IMR-90 (cell line): ENCODE measurements around the gene TGM2. TPM values are rescaled to one million over a fixed set of nuclear protein-coding genes. Genes with fewer than 3 reads are reported as not detected.

Experiments
- ATAC-seq: fragments of 200-7000 bp; cut with Tn5 transposase; 2 replicates; pipeline ENCODE4 v1.9.1; 2020; ENCODE audit warnings: low read depth, mild to moderate bottlenecking, moderate library complexity
- BruUV-seq: library from RNA; stranded (reverse); fragments of 400-500 nt; replicated peaks from 2 replicates; lab custom pipeline; 2021; lab: Mats Ljungman, UMichigan
- CTCF ChIA-PET: fragments of 300-600 bp; formaldehyde crosslinking; extraction: SDS; loops from one replicate; lab custom pipeline; 2021; ENCODE audit warnings: antibody characterized with exemption; lab: Yijun Ruan, JAX
- POLR2A ChIA-PET: fragments of 300-600 bp; sonication (Branson Sonifier 250); formaldehyde crosslinking; loops from one replicate; lab custom pipeline; 2022; ENCODE audit warnings: antibody characterized with exemption; ENCODE audit not compliant: unreplicated experiment; lab: Charles Lee
- DNase-seq: peaks from one replicate; pipeline ENCODE4 v3.0.0; 2013
- H2AFZ ChIP-seq: replicated peaks from 2 replicates; pipeline ENCODE3; 2013; ENCODE audit warnings: low read length, mild to moderate bottlenecking; ENCODE audit not compliant: poor library complexity
- H2AK5ac ChIP-seq: 2 replicates; pipeline ENCODE4 v1.6.1; 2013; ENCODE audit warnings: low read depth, low read length, inconsistent platforms
- H2AK9ac ChIP-seq: replicated peaks from 2 replicates; pipeline ENCODE3; 2013; ENCODE audit warnings: mild to moderate bottlenecking, low read depth, low read length, moderate library complexity; ENCODE audit not compliant: poor library complexity
- H2BK120ac ChIP-seq: 2 replicates; pipeline ENCODE4 v1.6.1; 2013; ENCODE audit warnings: low read depth, low read length, inconsistent platforms
- H2BK15ac ChIP-seq: 3 replicates; pipeline ENCODE4 v1.6.1; 2013; ENCODE audit warnings: low read depth, low read length, inconsistent platforms
- H2BK20ac ChIP-seq: 2 replicates; pipeline ENCODE4 v1.6.1; 2013; ENCODE audit warnings: low read depth, mild to moderate bottlenecking, inconsistent platforms, low read length, moderate library complexity
- H2BK5ac ChIP-seq: 2 replicates; pipeline ENCODE4 v1.6.1; 2013; ENCODE audit warnings: mild to moderate bottlenecking, low read depth, low read length, inconsistent platforms; ENCODE audit not compliant: poor library complexity, severe bottlenecking
- H3K14ac ChIP-seq: replicated peaks from 2 replicates; pipeline ENCODE4 v1.6.1; 2013; ENCODE audit warnings: low read depth, low read length, inconsistent platforms
- H3K18ac ChIP-seq: 2 replicates; pipeline ENCODE4 v1.6.1; 2013; ENCODE audit warnings: low read depth, low read length, control low read depth
- H3K23ac ChIP-seq: 2 replicates; pipeline ENCODE4 v1.6.1; 2013; ENCODE audit warnings: low read depth, low read length, inconsistent platforms
- H3K27ac ChIP-seq: 2 replicates; pipeline ENCODE4 v1.5.1; 2013; ENCODE audit warnings: mild to moderate bottlenecking, control low read depth, low read length; ENCODE audit not compliant: insufficient read depth
- H3K27me3 ChIP-seq: 2 replicates; pipeline ENCODE4 v1.6.1; 2013; ENCODE audit warnings: low read length; ENCODE audit not compliant: control insufficient read depth, insufficient read depth
- H3K36me3 ChIP-seq: 2 replicates; pipeline ENCODE4 v1.6.1; 2013; ENCODE audit warnings: low read length, mixed read lengths; ENCODE audit not compliant: control insufficient read depth, insufficient read depth
- H3K4ac ChIP-seq: 2 replicates; pipeline ENCODE4 v1.6.1; 2013; ENCODE audit warnings: low read depth, low read length, inconsistent platforms
- H3K4me1 ChIP-seq: 2 replicates; pipeline ENCODE4 v1.6.1; 2013; ENCODE audit warnings: low read length, mixed read lengths; ENCODE audit not compliant: control insufficient read depth, insufficient read depth
- H3K4me2 ChIP-seq: 2 replicates; pipeline ENCODE4 v1.6.1; 2013; ENCODE audit warnings: low read depth, mild to moderate bottlenecking, control low read depth, low read length, moderate library complexity
- H3K4me3 ChIP-seq: 2 replicates; pipeline ENCODE4 v1.5.1; 2013; ENCODE audit warnings: low read depth, mild to moderate bottlenecking, control low read depth, low read length, moderate library complexity; ENCODE audit not compliant: insufficient read depth
- H3K56ac ChIP-seq: 2 replicates; pipeline ENCODE4 v1.6.1; 2013; ENCODE audit warnings: low read length, inconsistent platforms; ENCODE audit not compliant: insufficient read depth; ENCODE audit errors: extremely low read depth
- H3K79me1 ChIP-seq, 2 experiments: 2 replicates each; pipeline ENCODE4 v1.6.1; 2013; ENCODE audit warnings: low read length in 2 of 2, inconsistent platforms in 1 of 2, low read depth in 1 of 2
- H3K9ac ChIP-seq: 2 replicates; pipeline ENCODE4 v1.6.1; 2013; ENCODE audit warnings: low read depth, low read length, control low read depth
- H3K9me1 ChIP-seq: 2 replicates; pipeline ENCODE4 v1.6.1; 2013; ENCODE audit warnings: low read length, inconsistent platforms; ENCODE audit not compliant: insufficient read depth
- H3K9me3 ChIP-seq: 2 replicates; pipeline ENCODE4 v1.6.1; 2013; ENCODE audit warnings: low read length; ENCODE audit not compliant: control insufficient read depth, insufficient read depth
- H4K20me1 ChIP-seq: 2 replicates; pipeline ENCODE4 v1.6.1; 2013; ENCODE audit warnings: low read length, inconsistent platforms; ENCODE audit not compliant: insufficient read depth
- H4K5ac ChIP-seq: 2 replicates; pipeline ENCODE4 v1.6.1; 2013; ENCODE audit warnings: mild to moderate bottlenecking, low read depth, low read length, control low read depth
- H4K8ac ChIP-seq, 2 experiments: 2 replicates each; pipeline ENCODE4 v1.6.1; 2013; ENCODE audit warnings: low read depth in 2 of 2, low read length in 2 of 2, control low read depth in 1 of 2, inconsistent platforms in 1 of 2
- H4K91ac ChIP-seq: 2 replicates; pipeline ENCODE4 v1.6.1; 2013; ENCODE audit warnings: low read depth, low read length, inconsistent platforms; ENCODE audit not compliant: insufficient read depth
- FOS ChIP-seq: fragments of 150-350 bp; IDR thresholded peaks from 2 replicates; pipeline ENCODE4 v1.6.1; 2016; ENCODE audit warnings: low read depth, low read length
- WGBS, 2 experiments: methylation state at CpG; one replicate each; pipeline versions ENCODE4 v1.1.5 to v1.1.7; 2013; ENCODE audit warnings: missing lambda C conversion rate in 2 of 2; ENCODE audit not compliant: insufficient read length in 1 of 2; ENCODE audit errors: extremely low coverage in 2 of 2; 5-methylcytosine and 5-hydroxymethylcytosine counted together
- dilution Hi-C: fragments of 300-500 bp; cut with HindIII; formaldehyde crosslinking; loops from one replicate; pipeline ENCODE4 v1.14.3; 2018; ENCODE audit warnings: low sequenced_read_pairs; ENCODE audit not compliant: unreplicated experiment
- in situ Hi-C: fragments of 300-500 bp; cut with MboI; formaldehyde crosslinking; loops from 3 replicates; pipeline ENCODE4 v1.14.3; 2019; ENCODE audit warnings: low sequenced_read_pairs, inconsistent platforms, mixed read lengths
- intact Hi-C: fragments of 100-400 bp; cut with micrococcal nuclease; formaldehyde crosslinking; loops from 2 replicates; pipeline ENCODE4 v1.10.0; 2022
- polyA plus RNA-seq, 3 experiments: library from polyadenylated mRNA; depleted of rRNA; stranded (reverse); fragments of >200 nt; gene quantifications; 2 replicates each; pipeline ENCODE4 v1.2.3, GENCODE V29; 2012; ENCODE audit warnings: low replicate concordance in 1 of 3
- total RNA-seq: library from RNA; depleted of rRNA; stranded (reverse); fragments of >200 nt; gene quantifications from 2 replicates; pipeline ENCODE4 v1.2.3, GENCODE V29; 2012

Gene TGM2
- total and polyA plus RNA-seq, 2 of the 4 experiments (the other 2 are of a cell fraction) = 239 to 268 TPM

DNA sequence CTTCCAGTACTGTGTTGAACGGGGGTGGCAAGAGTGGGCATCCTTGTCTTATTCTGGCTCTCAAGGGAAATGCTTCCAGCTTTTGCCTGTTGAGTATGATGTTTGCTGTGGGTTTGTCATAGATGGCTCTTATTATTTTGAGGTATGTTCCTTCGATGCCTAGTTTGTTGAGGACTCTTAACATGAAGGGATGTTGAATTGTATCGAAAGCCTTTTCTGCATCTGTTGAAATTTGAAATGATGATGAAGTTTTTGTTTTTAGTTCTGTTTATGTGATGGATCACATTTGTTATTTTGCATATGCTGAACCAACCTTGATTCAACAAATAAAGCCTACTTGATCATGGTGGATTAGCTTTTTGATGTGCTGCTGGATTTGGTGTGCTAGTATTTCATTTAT is 83.5 kb downstream of the TGM2 start:
- peaks cover 32% of the 10 kb centered on the region for H3K9me1 ChIP-seq
- H3K9me3 ChIP-seq = peaks cover 2% of the 10 kb centered on the region; the same call in 1 of the 2 replicates
- peaks cover 40 to 65% of the 10 kb centered on the region in 2 experiments for H3K79me1 ChIP-seq
- peaks cover 23% of the 10 kb centered on the region for H3K4me1 ChIP-seq
- peaks cover 8% of the 10 kb centered on the region for H3K36me3 ChIP-seq
- DNase-seq = no peak
- H3K4ac ChIP-seq = peak overlapping the region; percentile 4; the same call in 1 of the 2 replicates
- no peak overlapping the region for H3K4me3 ChIP-seq
- H2BK15ac ChIP-seq = 0 out of 3 replicates have a peak overlapping the region, but pooled peaks have one; percentile 35
- 80% methylated on average over 1 of the region's 3 CpGs; no CpG with 5 or more reads in 1 of the 2 experiments for WGBS, 2 experiments
- H2BK120ac ChIP-seq = peak overlapping the region; percentile 31; the same call in 1 of the 2 replicates
- ChIA-PET CTCF (no interaction called here), POLR2A (no interaction called here)
- no TSS peak for BruUV-seq
- no peak overlapping the region for H4K5ac ChIP-seq
- no peak overlapping the region for H2AFZ ChIP-seq
- peak overlapping the region; percentile 12 for H2BK5ac ChIP-seq
- no peak overlapping the region; the same call in 1 of the 2 replicates for H3K14ac ChIP-seq
- no peak overlapping the region for H3K56ac ChIP-seq
- no peak overlapping the region for H2AK9ac ChIP-seq
- H4K91ac ChIP-seq = no peak overlapping the region
- no peaks in the 10 kb centered on the region for H4K20me1 ChIP-seq
- no peaks in the 10 kb centered on the region for H3K27me3 ChIP-seq
- dilution Hi-C loops = no loop called here
- H3K23ac ChIP-seq = no peak overlapping the region
- H2BK20ac ChIP-seq = peak overlapping the region; percentile 38; the same call in 1 of the 2 replicates
- ATAC-seq = no peak
- H3K27ac ChIP-seq = no peak overlapping the region; the same call in 1 of the 2 replicates
- no peak overlapping the region; a peak in 1 of 4 replicates for H4K8ac ChIP-seq
- TF ChIP-seq FOS = no peak
- intact Hi-C loops = loop anchor here (5.0 kb wide), 1 partner anchor 36 kb away; no protein-coding TSS in a partner anchor
- H2AK5ac ChIP-seq = peak overlapping the region; percentile 70; the same call in 1 of the 2 replicates
- peak overlapping the region; percentile 30 for H3K18ac ChIP-seq
- no peak overlapping the region for H3K4me2 ChIP-seq
- in situ Hi-C loops = no loop called here
- no peak overlapping the region for H3K9ac ChIP-seq
